T follicular helper cell (primary cell): ENCODE data around the gene COX7C.
"Not testable (repeated sequence)": the region's sequence is repeated elsewhere in the genome, so short reads cannot be mapped to it uniquely, and the experiment has no call there.

Experiments used
- DNase-seq: peaks from one replicate; pipeline ENCODE4 v3.0.0-alpha.2; 2020; ENCODE audit warnings: low read depth
- total RNA-seq, 2 experiments: gene quantifications; one replicate each; lab custom pipeline; 2026; lab: John Stamatoyannopoulos, UW

Gene COX7C, protein sequence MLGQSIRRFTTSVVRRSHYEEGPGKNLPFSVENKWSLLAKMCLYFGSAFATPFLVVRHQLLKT
- total RNA-seq: 173 to 204 reads per million in 2 experiments

DNA sequence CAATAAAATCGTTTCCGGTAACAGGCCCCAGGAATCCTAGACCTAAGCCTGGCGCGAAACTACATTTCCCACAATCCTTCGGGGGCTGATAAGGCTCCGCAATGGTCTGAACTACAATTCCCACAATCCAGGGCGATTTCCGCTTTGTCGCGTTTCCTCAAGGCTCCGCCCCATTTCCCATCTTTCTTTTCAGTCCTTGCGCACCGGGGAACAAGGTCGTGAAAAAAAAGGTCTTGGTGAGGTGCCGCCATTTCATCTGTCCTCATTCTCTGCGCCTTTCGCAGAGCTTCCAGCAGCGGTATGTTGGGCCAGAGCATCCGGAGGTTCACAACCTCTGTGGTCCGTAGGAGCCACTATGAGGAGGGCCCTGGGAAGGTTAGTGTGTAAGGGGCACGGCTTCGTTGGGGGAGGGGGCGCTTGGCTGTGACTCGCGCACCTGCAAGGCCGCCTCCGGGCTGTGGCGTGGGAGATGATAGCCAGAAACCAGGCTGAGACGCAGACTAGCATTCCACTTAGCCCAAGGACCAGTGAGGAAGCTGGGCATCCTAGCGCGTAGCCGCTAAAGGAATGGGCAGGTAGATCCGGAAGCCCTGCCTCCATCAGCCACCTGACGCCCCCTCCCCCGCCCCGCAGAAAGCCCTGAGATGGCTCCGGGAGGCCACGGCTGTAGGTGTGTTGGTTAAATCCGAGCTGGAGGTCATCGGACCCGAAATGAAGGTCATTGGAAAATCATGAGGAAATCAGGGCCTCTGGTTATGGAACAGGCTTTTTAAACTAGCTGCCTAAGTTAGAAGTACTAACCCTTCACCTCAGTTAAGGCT is at the start of gene COX7C:
Gene COX7C (plus strand): TSS at position 186 of the 821 bp plus-strand sequence. CDS start 115 bp downstream, at position 301.
- DNase-seq: peak; percentile 91

DNA sequence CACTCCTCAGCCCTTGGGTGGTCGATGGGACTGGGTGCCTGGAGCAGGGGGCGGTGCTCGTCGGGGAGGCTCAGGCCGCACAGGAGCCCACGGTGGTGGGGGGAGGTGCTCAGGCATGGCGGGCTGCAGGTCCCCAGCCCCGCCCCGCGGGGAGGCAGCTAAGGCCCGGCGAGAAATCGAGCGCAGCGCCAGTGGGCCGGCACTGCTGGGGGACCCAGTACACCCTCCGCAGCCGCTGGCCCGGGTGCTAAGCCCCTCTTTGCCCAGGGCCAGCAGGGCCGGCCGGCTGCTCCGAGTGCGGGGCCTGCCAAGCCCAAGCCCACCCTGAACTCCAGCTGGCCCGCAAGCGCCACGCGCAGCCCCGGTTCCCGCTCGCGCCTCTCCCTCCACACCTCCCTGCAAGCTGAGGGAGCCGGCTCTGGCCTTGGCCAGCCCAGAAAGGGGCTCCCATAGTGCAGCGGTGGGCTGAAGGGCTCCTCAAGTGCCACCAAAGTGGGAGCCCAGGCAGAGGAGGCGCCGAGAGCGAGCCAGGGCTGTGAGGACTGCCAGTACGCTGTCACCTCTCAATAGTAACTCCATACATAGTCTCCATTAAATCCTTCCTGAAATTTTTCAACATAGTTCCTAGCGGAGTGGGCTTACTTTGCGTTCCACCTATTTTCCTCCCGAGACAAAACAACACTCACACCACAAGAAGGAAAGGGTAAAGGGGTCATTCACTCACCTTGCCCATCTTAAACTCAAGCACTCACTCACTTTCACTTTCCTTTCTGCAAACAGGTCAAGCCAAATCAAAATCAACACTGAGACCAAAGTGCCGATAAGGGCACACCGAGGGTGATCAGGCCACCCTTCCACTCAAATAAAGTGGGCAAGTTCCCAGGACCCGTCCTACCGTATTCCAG is 48.0 kb upstream of the COX7C start:
- not testable (repeated sequence) for DNase-seq

GRCh38 chr5:86570427-86571083 is 47.2 kb upstream of the COX7C start:
- DNase-seq: no peak

GRCh38 chr5:86571109-86571508 is 46.6 kb upstream of the COX7C start:
- DNase-seq: not testable (repeated sequence)

GRCh38 chr5:86572825-86573517 is 44.8 kb upstream of the COX7C start:
- no peak for DNase-seq

DNA sequence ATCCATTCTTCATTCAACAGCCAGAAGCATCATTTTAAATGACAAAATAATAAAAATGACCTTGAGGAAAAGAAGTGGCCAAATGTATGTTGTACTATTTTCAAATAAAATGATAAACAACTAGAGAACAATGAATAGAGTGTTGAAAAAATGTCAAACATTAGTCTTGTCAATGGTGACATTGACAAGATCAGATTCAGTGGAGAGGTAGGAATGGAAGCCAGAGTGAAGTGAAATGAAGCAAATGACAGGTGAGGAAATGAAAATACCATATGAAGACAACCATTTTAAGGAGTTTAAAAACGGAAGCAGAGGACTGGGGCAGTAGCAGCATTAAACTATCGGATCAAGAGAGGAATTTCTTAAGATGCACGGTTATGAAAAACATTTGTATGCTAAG is 38.2 kb upstream of the COX7C start:
- DNase-seq: no peak

DNA sequence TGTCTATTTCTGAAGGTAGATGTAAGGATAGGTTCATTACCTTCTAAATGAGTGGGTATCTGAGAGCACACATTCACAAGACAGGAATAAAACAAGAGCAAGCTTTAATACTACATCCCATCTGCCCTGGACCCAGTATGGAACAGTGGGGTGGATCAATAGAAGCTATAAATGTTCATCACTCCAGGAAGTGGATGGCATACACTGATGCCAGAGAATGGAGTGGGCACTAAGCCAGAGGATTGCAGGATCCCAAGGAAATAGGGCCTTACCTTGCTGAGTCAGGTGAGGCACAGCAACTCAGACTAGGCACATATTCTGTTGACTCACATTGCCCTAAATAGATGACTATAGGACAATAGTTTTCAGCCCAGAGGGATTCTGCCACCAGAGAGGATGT is 21.3 kb upstream of the COX7C start:
- DNase-seq: no peak

- DNase-seq: no peak
Measured at GRCh38 chr5:86605881-86606280, 11.9 kb upstream of the COX7C start.

DNA sequence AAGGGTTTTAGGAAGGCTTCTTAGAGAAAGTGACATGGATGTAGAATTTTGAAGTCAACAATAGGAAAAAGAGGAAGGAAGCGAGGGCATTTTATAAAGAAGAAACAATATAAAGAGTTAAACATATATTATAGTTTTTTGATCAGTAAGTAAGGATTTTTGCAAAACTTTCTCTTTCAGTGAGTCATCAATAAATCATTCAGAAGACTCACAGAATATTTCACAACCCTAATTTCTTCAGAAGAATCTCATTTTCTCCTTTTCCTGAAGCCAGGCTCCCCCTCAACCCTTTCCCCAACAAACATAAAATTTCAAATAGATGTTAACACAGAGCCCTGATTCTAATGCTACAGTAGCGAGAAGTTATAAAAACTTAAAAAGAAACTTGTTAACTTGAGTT is 4.3 kb upstream of the COX7C start:
- no peak for DNase-seq

GRCh38 chr5:86617309-86617755 is 409 bp upstream of the COX7C start:
- no peak for DNase-seq

- no peak for DNase-seq
Measured at GRCh38 chr5:86623785-86624483, 6.2 kb downstream of the COX7C start.

DNA sequence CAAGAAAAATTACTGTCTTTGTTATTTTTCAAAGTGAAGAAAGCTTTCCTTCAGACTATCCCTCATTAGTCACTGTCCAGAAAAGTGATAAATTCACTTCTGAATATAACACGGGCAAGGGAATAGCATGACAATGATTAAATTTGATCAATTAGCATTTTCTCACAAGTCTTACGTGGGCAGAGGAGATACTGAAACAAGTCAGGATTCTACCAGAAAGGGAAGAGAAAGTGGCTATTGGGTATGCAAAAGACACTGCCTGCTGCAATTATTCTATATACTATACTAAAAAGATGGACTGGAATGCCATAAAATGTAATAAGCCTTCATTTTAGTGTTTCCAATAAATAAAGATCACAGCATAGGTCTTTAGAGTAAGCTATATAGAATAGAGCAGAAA is 7.4 kb downstream of the COX7C start:
- DNase-seq: no peak

- DNase-seq: no peak
Measured at GRCh38 chr5:86626149-86626548, 8.4 kb downstream of the COX7C start.

DNA sequence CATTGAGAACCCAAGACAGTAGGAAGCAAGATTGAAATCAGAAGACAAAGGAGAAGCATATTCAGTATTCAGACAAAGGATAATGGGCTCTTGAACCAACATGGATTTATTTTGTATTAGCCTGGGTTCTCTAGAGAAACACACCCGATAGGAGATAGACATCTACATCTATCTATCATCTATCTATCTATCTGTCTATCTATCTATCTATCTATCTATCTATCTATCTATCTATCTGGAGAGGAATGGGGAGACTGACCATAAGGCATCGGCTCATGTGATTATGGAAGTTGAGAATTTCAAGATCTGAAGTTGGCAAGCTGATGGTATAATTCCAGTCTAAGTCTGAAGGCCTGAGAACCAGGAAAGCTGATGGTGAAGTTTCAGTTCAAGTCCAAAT is 13.4 kb downstream of the COX7C start:
- no peak for DNase-seq

DNA sequence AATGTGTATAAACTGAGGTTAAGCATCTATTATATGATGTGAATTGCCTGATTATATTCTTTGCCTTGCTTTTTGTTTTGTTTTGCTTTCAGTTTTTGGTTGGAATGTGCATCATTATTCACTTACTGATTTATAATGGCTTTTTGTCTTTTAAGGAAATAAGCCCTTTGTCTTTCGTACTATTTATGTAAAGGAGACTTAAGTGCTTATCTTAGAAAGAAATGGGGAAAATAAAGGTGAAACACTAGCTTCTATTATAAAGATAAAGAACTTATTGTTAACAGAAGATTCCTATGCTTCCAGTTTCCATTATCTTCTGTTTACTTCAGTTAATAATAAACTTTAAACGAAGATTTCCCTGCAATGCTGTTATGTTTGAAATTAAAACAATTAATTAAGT is 23.3 kb downstream of the COX7C start:
- no peak for DNase-seq

DNA sequence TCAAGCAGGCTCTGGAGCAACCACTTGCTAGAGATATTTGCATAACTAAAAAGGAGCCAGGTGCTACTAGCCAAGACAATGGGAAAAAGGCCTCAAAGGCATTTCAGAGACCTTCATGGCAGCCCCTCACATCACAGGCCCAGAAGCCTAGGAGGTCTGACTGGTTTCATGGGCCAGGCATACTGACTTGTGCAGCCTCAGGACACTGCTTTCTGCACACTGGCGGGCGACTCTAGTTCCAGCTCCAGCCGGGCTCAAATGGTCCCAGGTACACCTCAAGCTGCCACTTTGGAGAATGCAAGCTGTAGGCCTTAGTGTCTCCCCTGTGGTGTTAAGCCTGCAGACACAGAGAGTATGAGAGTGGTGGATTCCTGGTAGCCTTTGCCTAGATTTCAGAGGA is 27.1 kb downstream of the COX7C start:
- DNase-seq: no peak

DNA sequence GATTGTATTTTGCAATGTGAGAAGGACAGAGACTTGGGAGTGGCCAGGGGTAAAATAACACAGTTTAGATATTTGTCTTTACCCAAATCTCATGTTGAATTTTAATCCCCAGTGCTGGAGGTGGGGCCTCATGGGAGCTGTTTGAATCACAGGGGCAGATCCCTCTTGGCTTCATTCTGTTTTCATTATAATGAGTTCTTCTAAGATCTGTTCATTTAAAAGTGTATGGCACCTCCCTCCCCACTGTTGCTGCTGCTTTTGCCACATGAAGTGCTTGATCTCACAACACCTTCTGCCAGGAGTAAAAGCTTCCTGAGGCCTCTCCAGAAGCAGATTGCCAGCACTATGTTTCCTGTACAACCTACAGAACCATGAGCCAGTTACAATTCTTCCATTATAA is 28.1 kb downstream of the COX7C start:
- DNase-seq: no peak

GRCh38 chr5:86646671-86647070 is 28.9 kb downstream of the COX7C start:
- no peak for DNase-seq

DNA sequence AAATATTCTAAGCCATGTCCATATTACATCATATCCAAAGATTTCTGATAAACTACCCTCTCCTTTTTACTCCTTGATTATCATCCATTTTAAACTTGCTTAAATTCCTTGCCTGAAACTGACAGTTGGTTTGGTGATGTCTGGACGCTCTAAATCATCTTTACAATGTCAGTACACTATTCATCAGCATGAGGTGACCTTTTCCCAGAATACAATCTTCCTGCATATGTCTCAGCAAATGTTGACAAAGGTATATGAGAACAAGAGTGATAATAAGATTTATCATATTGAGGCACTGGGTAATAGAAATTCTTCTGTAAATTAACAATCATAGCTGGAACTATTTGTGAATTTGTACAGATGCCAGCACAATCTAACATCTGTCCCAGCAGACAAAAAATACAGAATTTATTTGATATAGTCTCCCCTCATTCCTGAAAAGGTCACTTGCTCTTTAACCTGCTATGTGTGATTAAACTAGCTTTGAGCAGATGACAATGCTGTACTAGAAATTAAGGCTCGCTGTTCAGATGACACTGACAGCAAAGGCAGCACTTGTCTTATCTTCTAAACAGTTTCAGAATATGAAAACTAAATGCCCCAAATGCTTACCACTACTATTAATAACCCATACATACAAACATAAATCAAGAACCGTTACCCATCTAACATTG is 32.2 kb downstream of the COX7C start:
- no peak for DNase-seq

GRCh38 chr5:86660771-86661170 is 43.0 kb downstream of the COX7C start:
- not testable (repeated sequence) for DNase-seq
